HepG2 (cell line): Measurements from ENCODE around the gene TPGS1. TPM values are rescaled to one million over a fixed set of nuclear protein-coding genes. Genes with fewer than 3 reads are reported as not detected.

Experiments used
- FOXK2 ChIP-seq: fragments of 450-650 bp; IDR thresholded peaks from 2 replicates; pipeline ENCODE4 v1.6.1; 2016
- RARA ChIP-seq: IDR thresholded peaks from 2 replicates; pipeline ENCODE4 v1.6.1; 2016; ENCODE audit warnings: missing genetic modification reagents, missing compliant biosample characterization
- ZBTB38 ChIP-seq: sonication (generic); formaldehyde crosslinking; IDR thresholded peaks from 2 replicates; pipeline ENCODE4 v1.5.1; 2020; ENCODE audit warnings: mild to moderate bottlenecking, missing genetic modification reagents
- ZSCAN25 ChIP-seq: sonication (generic); formaldehyde crosslinking; IDR thresholded peaks from 2 replicates; pipeline ENCODE4 v1.8.0; 2022; ENCODE audit warnings: mild to moderate bottlenecking, missing genetic modification reagents
- polyA plus RNA-seq, 8 experiments: library from polyadenylated mRNA; depleted of rRNA in 3 of 8; stranded (reverse) in 7 of 8; unstranded in 1 of 8; fragments of >200 nt; fragmentation: Illumina TruSeq in 4 of 8; extraction: Trizol in 4 of 8; gene quantifications; 2 replicates each; pipeline versions ENCODE4 v1.2.1 to v1.2.3, GENCODE V29; 2011 to 2016; ENCODE audit warnings: low read depth in 4 of 8, missing spikeins in 1 of 8, mixed read lengths in 1 of 8; ENCODE audit not compliant: insufficient read depth in 1 of 8
- total RNA-seq, 5 experiments: library from RNA; depleted of rRNA; stranded (reverse); fragments of >200 nt; fragmentation: Illumina TruSeq; extraction: Trizol; gene quantifications; 2 replicates each; pipeline ENCODE4 v1.2.3, GENCODE V29; 2016; ENCODE audit warnings: low read depth in 1 of 5
- TF ChIP-seq, protein P1 (sequence below), 2 experiments: sonication (generic) in 1 of 2; formaldehyde crosslinking in 1 of 2; IDR thresholded peaks; 2 replicates each; pipeline versions ENCODE4 v1.6.1 to v1.9.0; 2014 to 2022; ENCODE audit warnings: antibody characterized with exemption in 1 of 2, borderline replicate concordance in 1 of 2, inconsistent platforms in 1 of 2, low read depth in 1 of 2, missing genetic modification reagents in 1 of 2
- TF ChIP-seq, protein P2 (sequence below): sonication (generic); formaldehyde crosslinking; IDR thresholded peaks from 2 replicates; pipeline ENCODE4 v1.4.0; 2020; ENCODE audit warnings: missing genetic modification reagents
- TF ChIP-seq, protein P3 (sequence below): sonication (generic); formaldehyde crosslinking; IDR thresholded peaks from 2 replicates; pipeline ENCODE4 v1.5.0; 2020; ENCODE audit warnings: missing genetic modification reagents
- TF ChIP-seq, protein P4 (sequence below): sonication (generic); formaldehyde crosslinking; IDR thresholded peaks from 2 replicates; pipeline ENCODE4 v1.4.0; 2020; ENCODE audit warnings: missing genetic modification reagents, borderline replicate concordance
- TF ChIP-seq, protein P5 (sequence below): sonication (generic); formaldehyde crosslinking; IDR thresholded peaks from 2 replicates; pipeline ENCODE4 v1.4.0; 2020; ENCODE audit warnings: missing genetic modification reagents
- TF ChIP-seq, protein P6 (sequence below): sonication (generic); IDR thresholded peaks from 2 replicates; pipeline ENCODE4 v1.6.1; 2016; ENCODE audit warnings: low read depth, borderline replicate concordance

The TPGS1 gene
- total and polyA plus RNA-seq, 2 of the 13 experiments (the other 11 are each of a cell fraction or from before 2014, with no cell fraction given): 1.1 to 6.2 TPM

DNA sequence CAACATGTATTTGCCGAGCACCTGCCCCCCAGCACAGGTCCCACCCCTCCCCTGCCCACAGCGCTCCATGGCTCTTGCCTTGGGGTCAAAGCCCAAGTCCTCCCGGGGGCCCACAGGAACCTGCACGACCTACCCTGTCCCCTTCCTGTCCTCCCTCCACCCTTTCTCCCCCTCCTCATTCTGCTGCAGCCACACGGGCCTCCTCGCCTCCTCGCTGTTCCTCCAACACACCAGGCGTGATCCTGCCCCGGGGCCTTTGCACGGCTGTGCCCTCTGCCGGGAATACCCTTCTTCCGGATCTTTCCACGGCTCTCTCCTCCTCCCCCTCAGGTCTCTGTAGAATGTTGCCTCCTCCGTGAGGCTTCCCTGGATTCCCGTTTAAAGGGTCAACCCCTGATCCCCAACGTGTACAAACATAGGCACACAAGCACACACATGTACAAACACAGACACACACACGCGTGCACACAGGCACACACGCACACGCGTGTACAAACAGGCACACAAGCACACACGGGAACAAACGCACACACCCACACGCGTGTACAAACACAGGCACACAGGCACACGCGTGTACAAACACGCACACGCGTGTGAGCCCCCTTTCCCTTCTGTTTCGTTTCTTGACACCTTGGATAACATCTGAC lies 8.2 kb upstream of the TPGS1 start (continued):
- TF ChIP-seq, protein P1, sequence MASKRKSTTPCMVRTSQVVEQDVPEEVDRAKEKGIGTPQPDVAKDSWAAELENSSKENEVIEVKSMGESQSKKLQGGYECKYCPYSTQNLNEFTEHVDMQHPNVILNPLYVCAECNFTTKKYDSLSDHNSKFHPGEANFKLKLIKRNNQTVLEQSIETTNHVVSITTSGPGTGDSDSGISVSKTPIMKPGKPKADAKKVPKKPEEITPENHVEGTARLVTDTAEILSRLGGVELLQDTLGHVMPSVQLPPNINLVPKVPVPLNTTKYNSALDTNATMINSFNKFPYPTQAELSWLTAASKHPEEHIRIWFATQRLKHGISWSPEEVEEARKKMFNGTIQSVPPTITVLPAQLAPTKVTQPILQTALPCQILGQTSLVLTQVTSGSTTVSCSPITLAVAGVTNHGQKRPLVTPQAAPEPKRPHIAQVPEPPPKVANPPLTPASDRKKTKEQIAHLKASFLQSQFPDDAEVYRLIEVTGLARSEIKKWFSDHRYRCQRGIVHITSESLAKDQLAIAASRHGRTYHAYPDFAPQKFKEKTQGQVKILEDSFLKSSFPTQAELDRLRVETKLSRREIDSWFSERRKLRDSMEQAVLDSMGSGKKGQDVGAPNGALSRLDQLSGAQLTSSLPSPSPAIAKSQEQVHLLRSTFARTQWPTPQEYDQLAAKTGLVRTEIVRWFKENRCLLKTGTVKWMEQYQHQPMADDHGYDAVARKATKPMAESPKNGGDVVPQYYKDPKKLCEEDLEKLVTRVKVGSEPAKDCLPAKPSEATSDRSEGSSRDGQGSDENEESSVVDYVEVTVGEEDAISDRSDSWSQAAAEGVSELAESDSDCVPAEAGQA (IDR thresholded peaks at IDR 0.05; ENCODE audit: low read depth): no peak
- TF ChIP-seq, protein P1 (CRISPR knock-in tag; IDR thresholded peaks at IDR 0.05; ENCODE audit: borderline replicate concordance): no peak
- TF ChIP-seq RARA (CRISPR knock-in tag) (0 out of 2 replicates have a peak, but pooled peaks have one; percentile 6), ZSCAN25 (0 out of 2 replicates have a peak, but pooled peaks have one; percentile 32), FOXK2 (no peak), ZBTB38 (CRISPR knock-in tag) (peak; percentile 24; the same call in 1 of the 2 replicates)
- TF ChIP-seq, protein P2, sequence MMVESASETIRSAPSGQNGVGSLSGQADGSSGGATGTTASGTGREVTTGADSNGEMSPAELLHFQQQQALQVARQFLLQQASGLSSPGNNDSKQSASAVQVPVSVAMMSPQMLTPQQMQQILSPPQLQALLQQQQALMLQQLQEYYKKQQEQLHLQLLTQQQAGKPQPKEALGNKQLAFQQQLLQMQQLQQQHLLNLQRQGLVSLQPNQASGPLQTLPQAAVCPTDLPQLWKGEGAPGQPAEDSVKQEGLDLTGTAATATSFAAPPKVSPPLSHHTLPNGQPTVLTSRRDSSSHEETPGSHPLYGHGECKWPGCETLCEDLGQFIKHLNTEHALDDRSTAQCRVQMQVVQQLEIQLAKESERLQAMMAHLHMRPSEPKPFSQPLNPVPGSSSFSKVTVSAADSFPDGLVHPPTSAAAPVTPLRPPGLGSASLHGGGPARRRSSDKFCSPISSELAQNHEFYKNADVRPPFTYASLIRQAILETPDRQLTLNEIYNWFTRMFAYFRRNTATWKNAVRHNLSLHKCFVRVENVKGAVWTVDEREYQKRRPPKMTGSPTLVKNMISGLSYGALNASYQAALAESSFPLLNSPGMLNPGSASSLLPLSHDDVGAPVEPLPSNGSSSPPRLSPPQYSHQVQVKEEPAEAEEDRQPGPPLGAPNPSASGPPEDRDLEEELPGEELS (CRISPR knock-in tag): no peak
- TF ChIP-seq, protein P3, sequence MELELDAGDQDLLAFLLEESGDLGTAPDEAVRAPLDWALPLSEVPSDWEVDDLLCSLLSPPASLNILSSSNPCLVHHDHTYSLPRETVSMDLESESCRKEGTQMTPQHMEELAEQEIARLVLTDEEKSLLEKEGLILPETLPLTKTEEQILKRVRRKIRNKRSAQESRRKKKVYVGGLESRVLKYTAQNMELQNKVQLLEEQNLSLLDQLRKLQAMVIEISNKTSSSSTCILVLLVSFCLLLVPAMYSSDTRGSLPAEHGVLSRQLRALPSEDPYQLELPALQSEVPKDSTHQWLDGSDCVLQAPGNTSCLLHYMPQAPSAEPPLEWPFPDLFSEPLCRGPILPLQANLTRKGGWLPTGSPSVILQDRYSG (CRISPR knock-in tag): no peak
- TF ChIP-seq, protein P4, sequence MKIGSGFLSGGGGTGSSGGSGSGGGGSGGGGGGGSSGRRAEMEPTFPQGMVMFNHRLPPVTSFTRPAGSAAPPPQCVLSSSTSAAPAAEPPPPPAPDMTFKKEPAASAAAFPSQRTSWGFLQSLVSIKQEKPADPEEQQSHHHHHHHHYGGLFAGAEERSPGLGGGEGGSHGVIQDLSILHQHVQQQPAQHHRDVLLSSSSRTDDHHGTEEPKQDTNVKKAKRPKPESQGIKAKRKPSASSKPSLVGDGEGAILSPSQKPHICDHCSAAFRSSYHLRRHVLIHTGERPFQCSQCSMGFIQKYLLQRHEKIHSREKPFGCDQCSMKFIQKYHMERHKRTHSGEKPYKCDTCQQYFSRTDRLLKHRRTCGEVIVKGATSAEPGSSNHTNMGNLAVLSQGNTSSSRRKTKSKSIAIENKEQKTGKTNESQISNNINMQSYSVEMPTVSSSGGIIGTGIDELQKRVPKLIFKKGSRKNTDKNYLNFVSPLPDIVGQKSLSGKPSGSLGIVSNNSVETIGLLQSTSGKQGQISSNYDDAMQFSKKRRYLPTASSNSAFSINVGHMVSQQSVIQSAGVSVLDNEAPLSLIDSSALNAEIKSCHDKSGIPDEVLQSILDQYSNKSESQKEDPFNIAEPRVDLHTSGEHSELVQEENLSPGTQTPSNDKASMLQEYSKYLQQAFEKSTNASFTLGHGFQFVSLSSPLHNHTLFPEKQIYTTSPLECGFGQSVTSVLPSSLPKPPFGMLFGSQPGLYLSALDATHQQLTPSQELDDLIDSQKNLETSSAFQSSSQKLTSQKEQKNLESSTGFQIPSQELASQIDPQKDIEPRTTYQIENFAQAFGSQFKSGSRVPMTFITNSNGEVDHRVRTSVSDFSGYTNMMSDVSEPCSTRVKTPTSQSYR: no peak
- TF ChIP-seq, protein P5, sequence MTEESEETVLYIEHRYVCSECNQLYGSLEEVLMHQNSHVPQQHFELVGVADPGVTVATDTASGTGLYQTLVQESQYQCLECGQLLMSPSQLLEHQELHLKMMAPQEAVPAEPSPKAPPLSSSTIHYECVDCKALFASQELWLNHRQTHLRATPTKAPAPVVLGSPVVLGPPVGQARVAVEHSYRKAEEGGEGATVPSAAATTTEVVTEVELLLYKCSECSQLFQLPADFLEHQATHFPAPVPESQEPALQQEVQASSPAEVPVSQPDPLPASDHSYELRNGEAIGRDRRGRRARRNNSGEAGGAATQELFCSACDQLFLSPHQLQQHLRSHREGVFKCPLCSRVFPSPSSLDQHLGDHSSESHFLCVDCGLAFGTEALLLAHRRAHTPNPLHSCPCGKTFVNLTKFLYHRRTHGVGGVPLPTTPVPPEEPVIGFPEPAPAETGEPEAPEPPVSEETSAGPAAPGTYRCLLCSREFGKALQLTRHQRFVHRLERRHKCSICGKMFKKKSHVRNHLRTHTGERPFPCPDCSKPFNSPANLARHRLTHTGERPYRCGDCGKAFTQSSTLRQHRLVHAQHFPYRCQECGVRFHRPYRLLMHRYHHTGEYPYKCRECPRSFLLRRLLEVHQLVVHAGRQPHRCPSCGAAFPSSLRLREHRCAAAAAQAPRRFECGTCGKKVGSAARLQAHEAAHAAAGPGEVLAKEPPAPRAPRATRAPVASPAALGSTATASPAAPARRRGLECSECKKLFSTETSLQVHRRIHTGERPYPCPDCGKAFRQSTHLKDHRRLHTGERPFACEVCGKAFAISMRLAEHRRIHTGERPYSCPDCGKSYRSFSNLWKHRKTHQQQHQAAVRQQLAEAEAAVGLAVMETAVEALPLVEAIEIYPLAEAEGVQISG (CRISPR knock-in tag): 0 out of 2 replicates have a peak, but pooled peaks have one; percentile 21
- TF ChIP-seq, protein P6, sequence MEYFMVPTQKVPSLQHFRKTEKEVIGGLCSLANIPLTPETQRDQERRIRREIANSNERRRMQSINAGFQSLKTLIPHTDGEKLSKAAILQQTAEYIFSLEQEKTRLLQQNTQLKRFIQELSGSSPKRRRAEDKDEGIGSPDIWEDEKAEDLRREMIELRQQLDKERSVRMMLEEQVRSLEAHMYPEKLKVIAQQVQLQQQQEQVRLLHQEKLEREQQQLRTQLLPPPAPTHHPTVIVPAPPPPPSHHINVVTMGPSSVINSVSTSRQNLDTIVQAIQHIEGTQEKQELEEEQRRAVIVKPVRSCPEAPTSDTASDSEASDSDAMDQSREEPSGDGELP: no peak
